Measurements from ENCODE around the gene FLNC. TPM values are rescaled to one million over a fixed set of nuclear protein-coding genes. Genes with fewer than 3 reads are reported as not detected.

FLNC gene
- total RNA-seq, 4 donors from 2014 or later, result 5.7 to 12.6 (median 9.3) TPM

DNA sequence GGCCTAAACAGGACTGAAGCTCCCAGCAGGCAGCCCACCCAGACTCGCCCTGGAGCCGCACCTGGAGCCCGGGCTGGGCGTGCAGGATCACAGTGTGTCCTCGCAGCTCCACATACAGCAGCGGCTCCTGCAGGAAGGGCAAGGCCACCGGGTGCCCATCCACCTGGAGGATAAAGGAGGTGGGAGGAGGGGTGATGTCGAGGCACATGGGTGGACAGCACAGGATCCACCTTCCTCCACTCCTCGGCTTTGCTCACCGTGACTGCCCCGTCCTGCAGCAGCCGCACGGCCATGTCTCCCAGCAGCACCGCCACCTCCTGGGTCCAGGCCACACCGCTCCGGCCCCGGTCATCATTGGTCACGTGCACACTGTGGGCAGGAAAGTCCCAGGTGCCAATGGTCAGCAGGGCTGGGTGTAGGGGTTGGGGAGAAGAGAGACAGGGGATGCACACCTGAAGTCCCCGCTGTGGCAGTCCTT, 49.3 kb downstream of the FLNC start:
- WGBS, 2 donors, result 83% methylated on average over 9 to 14 of the region's 19 CpGs

DNA sequence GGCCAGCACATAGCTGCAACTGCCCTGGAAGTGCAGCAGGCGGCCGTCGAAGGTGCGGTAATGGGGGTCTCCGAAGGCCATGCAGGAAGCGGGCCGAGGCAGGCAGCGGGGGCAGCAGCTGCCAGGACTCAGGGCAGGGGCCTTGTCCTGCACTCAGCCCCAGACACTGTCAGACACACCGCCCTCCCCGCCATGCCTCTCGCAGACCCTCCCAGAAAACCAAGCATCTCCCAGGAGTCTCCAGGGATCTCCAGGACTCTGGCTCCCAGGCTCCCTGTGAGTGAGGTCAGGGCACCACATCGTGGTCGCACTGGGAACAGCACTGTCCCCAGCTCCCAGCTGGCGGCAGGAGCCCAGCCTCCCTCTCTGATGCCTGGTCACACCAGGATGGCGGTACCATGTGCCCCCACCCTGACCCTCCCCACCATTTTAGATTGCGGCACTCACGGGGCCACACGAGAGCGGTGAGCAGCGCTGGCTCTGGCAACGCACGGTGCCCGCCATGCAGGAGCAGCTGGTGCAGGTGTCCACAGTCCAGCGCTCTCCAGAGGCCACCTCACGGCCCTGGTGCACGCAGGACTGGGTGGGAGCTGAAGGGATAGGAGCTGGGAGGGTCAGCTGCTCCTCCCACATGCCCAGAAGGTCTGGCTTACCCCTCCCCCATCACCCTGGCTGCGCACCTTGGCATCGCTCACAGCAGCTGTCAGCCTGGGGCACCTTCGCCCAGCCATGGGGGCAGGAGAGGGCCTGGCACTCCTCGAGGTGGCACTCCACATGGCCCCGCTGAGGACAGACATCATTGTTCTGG, 49.9 kb downstream of the FLNC start:
- no peak overlapping the region for H3K27ac ChIP-seq
- no peaks in the 10 kb centered on the region for H3K4me1 ChIP-seq
- TF ChIP-seq, protein P1, sequence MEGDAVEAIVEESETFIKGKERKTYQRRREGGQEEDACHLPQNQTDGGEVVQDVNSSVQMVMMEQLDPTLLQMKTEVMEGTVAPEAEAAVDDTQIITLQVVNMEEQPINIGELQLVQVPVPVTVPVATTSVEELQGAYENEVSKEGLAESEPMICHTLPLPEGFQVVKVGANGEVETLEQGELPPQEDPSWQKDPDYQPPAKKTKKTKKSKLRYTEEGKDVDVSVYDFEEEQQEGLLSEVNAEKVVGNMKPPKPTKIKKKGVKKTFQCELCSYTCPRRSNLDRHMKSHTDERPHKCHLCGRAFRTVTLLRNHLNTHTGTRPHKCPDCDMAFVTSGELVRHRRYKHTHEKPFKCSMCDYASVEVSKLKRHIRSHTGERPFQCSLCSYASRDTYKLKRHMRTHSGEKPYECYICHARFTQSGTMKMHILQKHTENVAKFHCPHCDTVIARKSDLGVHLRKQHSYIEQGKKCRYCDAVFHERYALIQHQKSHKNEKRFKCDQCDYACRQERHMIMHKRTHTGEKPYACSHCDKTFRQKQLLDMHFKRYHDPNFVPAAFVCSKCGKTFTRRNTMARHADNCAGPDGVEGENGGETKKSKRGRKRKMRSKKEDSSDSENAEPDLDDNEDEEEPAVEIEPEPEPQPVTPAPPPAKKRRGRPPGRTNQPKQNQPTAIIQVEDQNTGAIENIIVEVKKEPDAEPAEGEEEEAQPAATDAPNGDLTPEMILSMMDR (IDR thresholded peaks at IDR 0.05), result peak in 5 of 6 experiments; percentile 57 to 93 (median 74)
- TF ChIP-seq POLR2A (IDR thresholded peaks at IDR 0.05), result no peak
- 35 to 60% methylated on average over 18 to 21 of the region's 31 CpGs for WGBS, 2 donors
- DNase-seq, result peak; percentile 59 to 75
- intact Hi-C loops (cut with DNase I), result loop anchor here (10.0 kb wide), 2 partner anchors 275 to 405 kb away; partner anchors contain the start of gene METTL2B
- H3K27me3 ChIP-seq, result no peaks in the 10 kb centered on the region
- H3K9me3 ChIP-seq, result no peaks in the 10 kb centered on the region
- H3K4me3 ChIP-seq (replicated peaks in 1 of 3), result no peak overlapping the region
- H3K36me3 ChIP-seq, result no peaks in the 10 kb centered on the region

More for the DNA sequence above, 49.3 kb downstream of the FLNC start:
- H3K27me3 ChIP-seq, result no peaks in the 10 kb centered on the region
- H3K4me3 ChIP-seq (replicated peaks in 1 of 3), result no peak overlapping the region
- H3K4me1 ChIP-seq, result no peaks in the 10 kb centered on the region
- no peaks in the 10 kb centered on the region for H3K9me3 ChIP-seq
- no peak overlapping the region for H3K27ac ChIP-seq
- intact Hi-C loops (cut with DNase I), result no loop called here
- no peak for TF ChIP-seq POLR2A (IDR thresholded peaks at IDR 0.05)
- TF ChIP-seq, protein P1 (IDR thresholded peaks at IDR 0.05), result no peak
- DNase-seq, result no peak
- H3K36me3 ChIP-seq, result no peaks in the 10 kb centered on the region

DNA sequence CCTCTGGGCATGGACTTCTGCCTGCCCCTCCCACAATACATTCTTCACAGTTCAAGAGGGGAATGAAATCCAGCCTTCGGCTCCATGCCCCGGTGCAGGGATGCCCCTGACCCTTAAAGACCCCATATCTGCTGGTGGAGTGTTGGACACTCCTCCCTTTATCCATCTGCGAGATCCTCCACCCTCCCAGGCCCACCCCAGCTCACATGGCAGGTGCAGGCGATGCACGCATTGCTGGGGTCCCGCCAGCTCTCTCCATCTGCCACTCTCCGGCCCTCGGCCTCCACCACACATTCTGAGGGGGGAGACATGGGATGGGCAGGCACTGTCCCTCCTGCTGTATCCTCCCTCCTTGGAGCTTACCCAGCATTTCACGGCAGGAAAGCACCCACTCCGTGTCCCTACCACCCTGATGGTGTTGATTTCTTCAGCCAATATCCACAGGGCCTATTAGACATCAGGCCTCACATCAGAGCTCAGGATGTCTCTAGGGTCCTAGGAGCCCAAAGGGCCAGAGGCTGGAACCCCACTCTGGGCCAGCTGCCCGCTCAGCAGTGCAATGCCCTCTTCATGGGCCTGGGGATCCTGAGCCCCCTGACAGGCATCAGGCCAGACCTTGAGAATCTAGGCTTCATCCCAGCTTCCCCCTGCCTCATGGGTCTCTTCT, 50.7 kb downstream of the FLNC start:
- Histone ChIP-seq H3K27me3 (no peaks in the 10 kb centered on the region), H3K4me3 (replicated peaks in 1 of 3) (no peak overlapping the region), H3K4me1 (no peaks in the 10 kb centered on the region), H3K36me3 (no peaks in the 10 kb centered on the region), H3K9me3 (no peaks in the 10 kb centered on the region), H3K27ac (no peak overlapping the region)
- DNase-seq, result no peak
- TF ChIP-seq POLR2A (IDR thresholded peaks at IDR 0.05), result no peak
- TF ChIP-seq, protein P1 (IDR thresholded peaks at IDR 0.05), result no peak
- 78 to 86% methylated on average over 11 of the region's 11 CpGs for WGBS, 2 donors
- intact Hi-C loops (cut with DNase I), result loop anchor here (10.0 kb wide), 2 partner anchors 276 to 406 kb away; partner anchors contain the start of gene METTL2B

DNA sequence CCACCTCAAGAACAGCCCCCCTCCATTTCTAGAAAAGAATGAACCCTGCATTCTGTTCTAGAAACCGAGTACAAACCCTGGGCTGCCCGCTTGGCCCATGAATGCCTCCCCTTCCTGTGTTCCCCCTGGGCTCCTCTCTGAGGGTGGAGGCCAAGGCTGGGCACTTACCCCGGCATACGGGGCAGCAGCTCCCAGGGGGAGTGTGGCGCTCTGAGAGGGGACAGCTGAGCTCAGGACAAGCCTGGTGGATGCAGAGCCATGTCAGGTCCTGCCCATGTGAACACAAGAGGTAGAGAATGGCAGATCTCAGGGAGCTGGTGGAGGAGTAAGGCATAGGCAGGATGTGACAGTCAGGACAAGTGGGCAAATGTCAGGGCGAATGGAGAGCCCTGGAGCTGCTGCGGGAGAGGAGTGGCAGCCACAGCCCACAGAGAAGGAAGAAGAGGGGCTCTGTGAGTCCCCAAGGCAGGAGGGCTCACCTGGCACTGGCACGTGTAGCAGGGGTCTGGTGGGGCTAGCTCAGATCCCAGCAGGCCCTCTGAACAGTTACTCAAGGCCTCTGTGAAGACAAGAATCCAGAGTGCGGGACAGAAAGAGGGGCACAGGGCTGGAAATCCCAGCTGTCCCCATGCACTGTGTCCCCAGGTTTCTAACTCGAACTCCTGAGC, 51.4 kb downstream of the FLNC start:
- WGBS, 2 donors, result 83 to 88% methylated on average over 8 to 10 of the region's 10 CpGs
- Histone ChIP-seq H3K4me1 (no peaks in the 10 kb centered on the region), H3K4me3 (replicated peaks in 1 of 3) (no peak overlapping the region), H3K27me3 (no peaks in the 10 kb centered on the region), H3K36me3 (no peaks in the 10 kb centered on the region), H3K9me3 (no peaks in the 10 kb centered on the region), H3K27ac (no peak overlapping the region)
- TF ChIP-seq, protein P1 (IDR thresholded peaks at IDR 0.05), result no peak
- TF ChIP-seq POLR2A (IDR thresholded peaks at IDR 0.05), result no peak
- intact Hi-C loops (cut with DNase I), result loop anchor here (10.0 kb wide), 2 partner anchors 277 to 407 kb away; partner anchors contain the start of gene METTL2B
- no peak for DNase-seq
